HL-60 (cell line): ENCODE results near the gene TPP2.

ENCODE experiments used
- DNase-seq, 2 experiments: peaks; one replicate each; pipeline ENCODE4 v3.0.0-alpha.2; 2010 to 2020; ENCODE audit warnings: low read depth in 1 of 2, low spot score in 1 of 2
- H3K27ac ChIP-seq: fragments of 250-450 bp; sonication (Bioruptor Pico); replicated peaks from 2 replicates; pipeline ENCODE4 v1.5.1; 2020; ENCODE audit warnings: mild to moderate bottlenecking, moderate library complexity
- H3K27me3 ChIP-seq: fragments of 250-450 bp; sonication (Bioruptor Pico); 2 replicates; pipeline ENCODE4 v1.5.1; 2021; ENCODE audit warnings: mild to moderate bottlenecking, moderate library complexity; ENCODE audit not compliant: insufficient read depth, poor library complexity, severe bottlenecking
- H3K4me3 ChIP-seq: replicated peaks from 2 replicates; pipeline ENCODE4 v1.5.1; 2011; ENCODE audit warnings: mild to moderate bottlenecking, control low read depth, low read length; ENCODE audit not compliant: insufficient read depth
- GABPA ChIP-seq: IDR thresholded peaks from 2 replicates; pipeline ENCODE4 v1.6.1; 2012; ENCODE audit warnings: low read depth
- POLR2AphosphoS5 ChIP-seq: IDR thresholded peaks from 2 replicates; pipeline ENCODE4 v1.6.1; 2012; ENCODE audit warnings: low read depth
- SPI1 ChIP-seq: IDR thresholded peaks from 2 replicates; pipeline ENCODE4 v1.6.1; 2012; ENCODE audit warnings: low read depth, mild to moderate bottlenecking, borderline replicate concordance
- TF ChIP-seq, protein P1 (sequence below): IDR thresholded peaks from 2 replicates; pipeline ENCODE4 v1.6.1; 2012; ENCODE audit warnings: low read depth; ENCODE audit not compliant: insufficient replicate concordance
- TF ChIP-seq, protein P2 (sequence below): IDR thresholded peaks from one replicate; pipeline ENCODE4 v1.5.1; 2011; ENCODE audit warnings: low read length, control low read depth, inconsistent platforms; ENCODE audit not compliant: insufficient read depth

Gene TPP2

DNA sequence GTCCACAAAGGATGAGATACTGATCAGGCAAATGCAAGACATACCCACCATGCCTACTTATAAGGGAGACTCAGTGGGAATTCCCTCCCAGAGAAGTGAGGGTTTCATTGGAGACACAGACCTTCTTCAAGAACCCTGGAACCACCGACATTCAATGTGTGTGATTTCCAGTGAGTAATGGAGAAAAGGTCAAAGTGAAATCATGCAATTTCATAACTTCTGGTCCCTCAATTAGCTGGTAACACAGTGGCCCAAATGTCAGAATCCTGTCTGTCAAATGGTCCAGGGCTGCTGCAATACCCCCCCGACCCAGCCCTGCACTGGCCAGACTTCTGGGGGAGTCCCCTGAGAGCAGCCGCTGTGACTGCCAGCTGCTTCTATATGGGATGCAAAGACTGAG is 102.7 kb downstream of the TPP2 start:
- no peak for TF ChIP-seq POLR2AphosphoS5
- no peak for TF ChIP-seq GABPA
- TF ChIP-seq, protein P1, sequence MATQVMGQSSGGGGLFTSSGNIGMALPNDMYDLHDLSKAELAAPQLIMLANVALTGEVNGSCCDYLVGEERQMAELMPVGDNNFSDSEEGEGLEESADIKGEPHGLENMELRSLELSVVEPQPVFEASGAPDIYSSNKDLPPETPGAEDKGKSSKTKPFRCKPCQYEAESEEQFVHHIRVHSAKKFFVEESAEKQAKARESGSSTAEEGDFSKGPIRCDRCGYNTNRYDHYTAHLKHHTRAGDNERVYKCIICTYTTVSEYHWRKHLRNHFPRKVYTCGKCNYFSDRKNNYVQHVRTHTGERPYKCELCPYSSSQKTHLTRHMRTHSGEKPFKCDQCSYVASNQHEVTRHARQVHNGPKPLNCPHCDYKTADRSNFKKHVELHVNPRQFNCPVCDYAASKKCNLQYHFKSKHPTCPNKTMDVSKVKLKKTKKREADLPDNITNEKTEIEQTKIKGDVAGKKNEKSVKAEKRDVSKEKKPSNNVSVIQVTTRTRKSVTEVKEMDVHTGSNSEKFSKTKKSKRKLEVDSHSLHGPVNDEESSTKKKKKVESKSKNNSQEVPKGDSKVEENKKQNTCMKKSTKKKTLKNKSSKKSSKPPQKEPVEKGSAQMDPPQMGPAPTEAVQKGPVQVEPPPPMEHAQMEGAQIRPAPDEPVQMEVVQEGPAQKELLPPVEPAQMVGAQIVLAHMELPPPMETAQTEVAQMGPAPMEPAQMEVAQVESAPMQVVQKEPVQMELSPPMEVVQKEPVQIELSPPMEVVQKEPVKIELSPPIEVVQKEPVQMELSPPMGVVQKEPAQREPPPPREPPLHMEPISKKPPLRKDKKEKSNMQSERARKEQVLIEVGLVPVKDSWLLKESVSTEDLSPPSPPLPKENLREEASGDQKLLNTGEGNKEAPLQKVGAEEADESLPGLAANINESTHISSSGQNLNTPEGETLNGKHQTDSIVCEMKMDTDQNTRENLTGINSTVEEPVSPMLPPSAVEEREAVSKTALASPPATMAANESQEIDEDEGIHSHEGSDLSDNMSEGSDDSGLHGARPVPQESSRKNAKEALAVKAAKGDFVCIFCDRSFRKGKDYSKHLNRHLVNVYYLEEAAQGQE, result no peak
- TF ChIP-seq SPI1, result no peak
- TF ChIP-seq, protein P2, sequence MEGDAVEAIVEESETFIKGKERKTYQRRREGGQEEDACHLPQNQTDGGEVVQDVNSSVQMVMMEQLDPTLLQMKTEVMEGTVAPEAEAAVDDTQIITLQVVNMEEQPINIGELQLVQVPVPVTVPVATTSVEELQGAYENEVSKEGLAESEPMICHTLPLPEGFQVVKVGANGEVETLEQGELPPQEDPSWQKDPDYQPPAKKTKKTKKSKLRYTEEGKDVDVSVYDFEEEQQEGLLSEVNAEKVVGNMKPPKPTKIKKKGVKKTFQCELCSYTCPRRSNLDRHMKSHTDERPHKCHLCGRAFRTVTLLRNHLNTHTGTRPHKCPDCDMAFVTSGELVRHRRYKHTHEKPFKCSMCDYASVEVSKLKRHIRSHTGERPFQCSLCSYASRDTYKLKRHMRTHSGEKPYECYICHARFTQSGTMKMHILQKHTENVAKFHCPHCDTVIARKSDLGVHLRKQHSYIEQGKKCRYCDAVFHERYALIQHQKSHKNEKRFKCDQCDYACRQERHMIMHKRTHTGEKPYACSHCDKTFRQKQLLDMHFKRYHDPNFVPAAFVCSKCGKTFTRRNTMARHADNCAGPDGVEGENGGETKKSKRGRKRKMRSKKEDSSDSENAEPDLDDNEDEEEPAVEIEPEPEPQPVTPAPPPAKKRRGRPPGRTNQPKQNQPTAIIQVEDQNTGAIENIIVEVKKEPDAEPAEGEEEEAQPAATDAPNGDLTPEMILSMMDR, result no peak
- Histone ChIP-seq H3K27ac (no peak overlapping the region), H3K27me3 (peaks cover 2% of the 10 kb centered on the region), H3K4me3 (no peak overlapping the region)
- DNase-seq, result no peak

DNA sequence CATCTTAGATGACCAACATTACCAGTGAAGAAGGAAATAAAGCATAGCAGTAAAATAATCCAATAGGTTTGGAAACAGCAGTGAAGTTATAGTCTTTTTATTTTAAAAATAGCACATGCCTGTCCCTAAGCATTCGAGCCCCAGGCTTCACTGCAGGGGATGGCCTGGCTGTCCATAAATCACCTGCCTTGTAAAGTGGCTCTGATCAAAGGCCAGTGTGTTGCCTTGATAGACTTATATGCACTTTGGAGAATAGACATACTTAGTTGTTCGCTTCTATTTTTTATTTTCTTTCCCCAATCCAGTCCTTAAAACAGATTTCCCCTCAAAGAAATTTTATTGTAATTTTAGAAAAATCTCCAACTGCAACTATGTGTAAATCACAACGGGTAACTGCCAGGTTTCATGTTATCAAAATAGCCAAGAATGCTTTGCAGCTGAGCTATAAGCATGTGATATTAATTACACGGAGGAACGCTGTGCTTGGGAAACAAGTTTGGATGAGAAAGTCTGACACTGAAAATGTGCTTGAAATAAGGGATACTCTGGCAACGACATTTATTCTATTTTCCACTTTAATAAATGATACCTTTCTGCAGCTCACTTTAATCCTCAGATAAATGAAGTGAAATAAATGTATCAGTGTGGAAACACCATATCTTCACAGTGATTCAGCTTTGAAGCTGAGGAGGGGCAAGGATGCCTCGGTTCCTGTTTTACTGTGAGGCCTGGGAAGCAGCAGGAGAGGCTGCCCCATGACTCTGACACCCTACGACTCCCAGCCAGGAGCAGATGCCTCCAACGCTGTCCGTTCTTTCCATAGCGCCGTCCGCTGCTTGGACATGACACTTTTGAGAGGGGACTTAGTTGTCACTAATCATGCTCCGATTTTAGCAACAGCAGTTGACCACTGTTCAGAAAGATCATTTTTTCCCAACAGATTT is 103.6 kb downstream of the TPP2 start:
- DNase-seq, result no peak
- H3K27me3 ChIP-seq, result no peaks in the 10 kb centered on the region
- no peak overlapping the region for H3K4me3 ChIP-seq
- no peak overlapping the region for H3K27ac ChIP-seq
- TF ChIP-seq GABPA, result no peak
- TF ChIP-seq, protein P1, result no peak
- TF ChIP-seq POLR2AphosphoS5, result no peak
- TF ChIP-seq, protein P2, result no peak
- no peak for TF ChIP-seq SPI1

DNA sequence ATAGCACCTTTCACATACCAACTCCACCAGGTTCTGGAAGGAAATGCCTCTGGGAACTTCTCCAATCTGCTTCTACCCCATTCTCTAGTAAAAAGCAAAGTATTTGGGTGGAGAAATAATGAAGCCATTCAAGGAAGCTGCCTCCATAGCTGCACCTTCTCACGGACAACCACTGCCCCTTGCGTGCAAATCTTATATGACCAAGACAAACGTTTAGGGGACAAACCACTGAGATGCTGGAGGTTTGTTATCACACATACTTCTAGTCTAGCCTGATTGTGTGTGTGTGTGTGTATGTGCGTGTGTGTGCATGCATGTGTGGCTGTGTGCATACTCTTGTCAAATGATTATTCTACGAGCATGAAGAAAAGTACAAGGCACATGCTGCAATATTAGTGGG is 104.5 kb downstream of the TPP2 start:
- Histone ChIP-seq H3K4me3 (no peak overlapping the region), H3K27ac (no peak overlapping the region), H3K27me3 (no peaks in the 10 kb centered on the region)

More for the DNA sequence above, 104.5 kb downstream of the TPP2 start:
- TF ChIP-seq, protein P2, result no peak
- TF ChIP-seq SPI1, result no peak
- TF ChIP-seq, protein P1, result no peak
- TF ChIP-seq POLR2AphosphoS5, result no peak
- no peak for TF ChIP-seq GABPA
- no peak for DNase-seq
